Inferior parietal cortex (tissue), 1 donor: ENCODE results near the gene CYP2S1.
A peak's percentile ranks its signal among the peaks of the same experiment; 100 is the strongest.
"Not testable (repeated sequence)": the region's sequence is repeated elsewhere in the genome, so short reads cannot be mapped to it uniquely, and the experiment has no call there.

ENCODE experiments used
- DNase-seq: peaks from one replicate; pipeline ENCODE4 v3.0.0-alpha.2; 2016; ENCODE audit errors: extremely low spot score

CYP2S1 gene, protein sequence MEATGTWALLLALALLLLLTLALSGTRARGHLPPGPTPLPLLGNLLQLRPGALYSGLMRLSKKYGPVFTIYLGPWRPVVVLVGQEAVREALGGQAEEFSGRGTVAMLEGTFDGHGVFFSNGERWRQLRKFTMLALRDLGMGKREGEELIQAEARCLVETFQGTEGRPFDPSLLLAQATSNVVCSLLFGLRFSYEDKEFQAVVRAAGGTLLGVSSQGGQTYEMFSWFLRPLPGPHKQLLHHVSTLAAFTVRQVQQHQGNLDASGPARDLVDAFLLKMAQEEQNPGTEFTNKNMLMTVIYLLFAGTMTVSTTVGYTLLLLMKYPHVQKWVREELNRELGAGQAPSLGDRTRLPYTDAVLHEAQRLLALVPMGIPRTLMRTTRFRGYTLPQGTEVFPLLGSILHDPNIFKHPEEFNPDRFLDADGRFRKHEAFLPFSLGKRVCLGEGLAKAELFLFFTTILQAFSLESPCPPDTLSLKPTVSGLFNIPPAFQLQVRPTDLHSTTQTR

DNA sequence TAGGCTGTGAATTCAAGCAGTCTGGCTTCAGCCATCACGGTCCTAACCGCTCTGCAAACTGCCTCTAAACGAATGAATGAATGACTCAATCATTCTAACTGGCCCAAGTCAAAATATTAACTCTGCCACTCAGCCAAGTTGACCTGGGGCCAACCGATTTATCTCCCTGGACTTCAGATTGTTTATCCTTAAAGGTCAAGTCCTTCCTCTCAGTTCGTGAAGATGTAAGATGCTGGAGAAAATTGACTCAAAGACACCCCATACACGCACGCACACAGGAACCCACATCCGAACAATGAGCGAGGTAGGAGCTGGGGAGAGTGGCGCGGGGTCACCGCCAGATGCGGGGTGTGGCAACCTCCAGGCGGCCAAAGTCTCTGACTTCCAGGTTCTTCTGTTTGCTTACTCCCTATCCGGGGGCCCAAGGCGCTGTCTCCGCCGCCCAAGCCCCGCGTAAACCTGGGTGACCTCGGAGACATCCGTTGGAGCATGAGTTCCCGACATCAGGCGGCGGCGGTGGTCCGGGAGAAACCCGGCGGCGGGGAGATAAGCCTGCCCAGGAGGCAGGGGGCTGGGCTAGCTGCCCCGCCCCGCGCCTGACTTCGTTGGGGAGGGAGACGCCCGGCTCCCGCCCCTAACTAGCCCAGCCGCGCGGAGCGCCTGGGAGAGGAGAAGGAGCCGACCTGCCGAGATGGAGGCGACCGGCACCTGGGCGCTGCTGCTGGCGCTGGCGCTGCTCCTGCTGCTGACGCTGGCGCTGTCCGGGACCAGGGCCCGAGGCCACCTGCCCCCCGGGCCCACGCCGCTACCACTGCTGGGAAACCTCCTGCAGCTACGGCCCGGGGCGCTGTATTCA lies at the start of gene CYP2S1:
CYP2S1 (plus strand) TSS at position 646 of the 856 bp plus-strand sequence; CDS start at position 692, 46 bp downstream.
- no peak for DNase-seq

DNA sequence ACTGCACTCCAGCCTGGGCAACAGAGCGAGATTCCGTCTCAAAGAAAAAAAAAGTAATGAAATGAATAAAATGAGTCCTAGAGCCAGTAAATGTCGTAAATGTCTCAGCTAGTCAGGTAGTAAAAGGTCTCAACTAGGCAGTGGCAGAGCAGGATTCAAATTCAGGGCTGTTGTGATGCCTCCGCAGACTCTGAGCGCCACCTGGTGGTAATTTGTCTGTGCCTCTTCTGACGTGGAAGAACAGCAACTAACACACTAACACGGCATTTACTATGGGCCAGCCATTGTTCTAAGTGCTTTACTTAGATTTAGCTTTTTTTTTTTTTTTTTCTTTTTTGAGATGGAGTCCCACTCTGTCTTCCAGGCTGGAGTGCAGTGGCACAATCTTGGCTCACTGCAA lies 48.6 kb upstream of the CYP2S1 start:
- DNase-seq: peak; percentile 74

DNA sequence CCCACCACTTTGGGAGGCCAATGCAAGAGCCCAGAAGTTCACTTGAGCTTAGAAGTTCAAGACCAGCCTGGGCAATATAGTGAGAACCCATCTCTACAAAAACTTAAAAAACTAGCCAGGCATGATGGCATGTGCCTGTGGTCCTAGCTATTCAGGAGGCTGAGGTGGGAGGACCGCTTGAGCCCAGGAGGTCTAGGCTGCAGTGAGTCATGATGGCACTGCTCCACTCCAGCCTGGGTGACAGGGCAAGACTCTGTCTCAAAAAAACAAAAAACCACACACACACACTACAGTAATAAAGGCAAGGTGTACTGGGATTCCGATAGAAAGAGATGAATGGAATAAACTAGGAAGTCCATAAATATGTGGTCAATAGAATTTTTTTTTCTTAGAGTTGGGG lies 43.2 kb upstream of the CYP2S1 start:
- no peak for DNase-seq

DNA sequence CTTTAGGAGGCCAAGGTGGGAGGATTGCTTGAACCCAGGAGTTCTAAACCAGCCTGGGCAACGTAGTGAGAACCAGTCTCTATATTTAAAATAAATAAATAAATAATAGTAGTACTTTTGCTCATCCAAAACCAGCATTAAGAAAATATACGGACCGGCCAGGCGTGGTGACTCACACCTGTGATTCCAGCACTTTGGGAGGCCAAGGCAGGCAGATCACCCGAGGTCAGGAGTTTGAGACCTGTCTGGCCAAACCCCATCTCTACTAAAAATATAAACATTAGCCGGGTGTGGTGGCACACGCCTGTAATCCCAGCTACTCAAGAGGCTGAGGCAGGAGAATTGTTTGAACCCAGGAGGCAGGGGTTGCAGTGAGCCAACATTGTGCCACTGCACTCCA lies 42.0 kb upstream of the CYP2S1 start:
- DNase-seq: not testable (repeated sequence)

DNA sequence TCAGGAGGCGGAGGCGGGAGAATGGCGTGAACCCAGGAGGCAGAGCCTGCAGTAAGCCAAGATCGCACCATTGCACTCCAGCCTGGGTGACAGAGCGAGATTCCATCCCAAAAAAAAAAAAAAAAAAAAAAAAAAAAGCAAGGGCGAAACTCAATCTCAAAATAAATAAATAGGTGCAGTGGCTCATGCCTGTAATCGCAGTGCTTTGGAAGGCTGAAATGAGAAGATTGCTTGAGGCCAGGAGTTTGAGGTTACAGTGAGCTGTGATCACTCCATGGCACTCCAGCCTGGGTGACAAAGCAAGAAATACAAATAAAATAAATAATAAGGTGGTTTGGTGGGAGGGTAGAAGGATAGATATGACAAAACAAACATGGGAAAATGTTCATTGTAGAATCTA lies 39.0 kb upstream of the CYP2S1 start:
- DNase-seq: no peak

DNA sequence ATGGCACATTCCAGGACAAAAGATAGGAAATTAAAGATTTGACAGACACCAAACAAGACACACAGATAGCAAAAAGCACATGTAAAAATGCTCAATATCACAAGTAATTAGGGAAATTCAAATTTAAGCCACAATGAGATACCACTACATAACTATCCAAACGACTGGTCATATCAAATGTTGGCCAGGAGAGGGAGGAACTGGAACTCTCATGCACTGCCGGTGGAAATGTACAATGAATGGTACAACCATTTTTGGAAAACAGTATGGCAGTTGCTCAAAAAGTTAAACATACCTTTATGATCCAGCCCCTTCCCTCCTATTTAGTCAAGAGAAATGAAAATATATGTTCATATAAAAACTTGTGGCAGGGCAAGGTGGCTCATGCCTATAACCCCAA lies 36.8 kb upstream of the CYP2S1 start:
- no peak for DNase-seq

DNA sequence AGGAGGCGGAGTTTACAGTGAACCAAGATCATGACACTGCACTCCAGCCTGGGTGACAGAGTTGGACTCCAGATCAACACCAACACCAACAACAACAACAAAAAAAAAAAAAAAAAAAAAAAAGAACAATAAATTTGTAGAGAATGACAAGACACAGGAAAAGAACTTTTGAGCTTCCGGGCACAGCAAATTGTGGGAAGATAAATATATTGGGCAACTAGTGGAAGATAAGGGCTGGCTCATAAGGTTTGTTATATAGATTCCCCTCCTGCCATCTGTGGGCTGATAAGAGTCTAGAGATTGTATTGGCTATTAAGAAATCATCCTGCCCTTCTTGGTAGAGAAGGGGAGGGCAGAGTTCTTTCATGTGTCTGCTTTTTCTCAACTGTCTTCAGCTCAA lies 33.1 kb upstream of the CYP2S1 start:
- DNase-seq: no peak

DNA sequence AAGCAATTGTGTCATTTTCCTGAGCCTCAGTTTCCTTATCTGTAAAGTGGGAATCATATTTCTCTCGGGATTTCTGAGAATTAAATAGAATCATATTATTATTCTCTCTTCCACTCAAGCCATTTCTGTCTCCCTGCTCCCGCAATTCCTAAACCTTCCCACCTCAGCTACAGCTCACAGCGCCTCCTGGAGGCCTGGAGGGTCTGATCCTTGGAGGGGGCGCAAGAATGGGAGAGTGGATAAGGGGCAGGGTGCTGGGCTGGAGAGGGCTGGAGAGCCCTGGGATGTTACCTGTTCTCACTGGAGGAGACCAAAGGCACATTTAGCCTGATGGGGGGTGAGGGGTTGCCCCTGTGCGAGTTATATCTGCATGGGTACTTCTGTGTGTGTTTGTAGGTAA lies 31.1 kb upstream of the CYP2S1 start:
- DNase-seq: no peak

DNA sequence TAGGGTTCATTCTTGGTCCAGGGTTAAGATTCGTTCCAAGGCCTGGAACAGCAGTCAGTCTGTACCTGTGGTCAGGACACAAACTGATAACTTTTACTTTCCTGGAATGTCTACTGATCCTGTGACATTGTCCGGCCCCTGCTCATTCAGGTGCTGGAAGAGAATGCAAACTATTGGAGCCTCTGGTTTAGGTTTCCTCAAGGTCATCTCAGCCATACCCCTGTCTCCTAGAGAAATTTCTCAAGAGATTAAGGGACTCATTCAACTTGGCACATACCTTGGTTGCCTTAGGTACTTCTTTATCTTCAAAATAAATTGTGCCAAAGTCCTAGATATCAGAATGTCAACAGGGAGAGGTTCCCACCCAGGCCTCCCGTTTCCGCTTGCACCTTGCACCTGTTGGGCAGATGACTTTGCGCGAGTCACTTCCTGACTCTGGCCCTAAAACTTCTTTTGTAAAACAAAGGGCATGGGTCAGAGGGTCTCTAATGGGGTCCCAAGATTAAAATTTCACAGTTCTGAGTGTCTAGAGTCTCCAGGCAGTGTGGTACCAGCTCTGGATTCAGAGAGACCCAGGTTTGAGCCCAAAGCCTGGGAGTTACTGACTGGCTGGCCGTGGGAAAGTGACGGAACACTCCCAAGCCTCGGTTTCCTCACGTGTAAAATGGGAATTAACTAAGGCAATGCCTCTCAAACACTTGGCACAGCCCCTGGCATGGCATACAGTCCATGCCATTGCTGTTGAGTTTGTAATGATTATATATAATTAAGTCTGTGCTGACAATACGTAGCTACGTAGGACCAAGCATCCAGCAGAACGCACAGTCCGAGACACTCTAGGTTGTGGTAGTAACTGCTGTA lies 25.8 kb upstream of the CYP2S1 start:
- DNase-seq: no peak

DNA sequence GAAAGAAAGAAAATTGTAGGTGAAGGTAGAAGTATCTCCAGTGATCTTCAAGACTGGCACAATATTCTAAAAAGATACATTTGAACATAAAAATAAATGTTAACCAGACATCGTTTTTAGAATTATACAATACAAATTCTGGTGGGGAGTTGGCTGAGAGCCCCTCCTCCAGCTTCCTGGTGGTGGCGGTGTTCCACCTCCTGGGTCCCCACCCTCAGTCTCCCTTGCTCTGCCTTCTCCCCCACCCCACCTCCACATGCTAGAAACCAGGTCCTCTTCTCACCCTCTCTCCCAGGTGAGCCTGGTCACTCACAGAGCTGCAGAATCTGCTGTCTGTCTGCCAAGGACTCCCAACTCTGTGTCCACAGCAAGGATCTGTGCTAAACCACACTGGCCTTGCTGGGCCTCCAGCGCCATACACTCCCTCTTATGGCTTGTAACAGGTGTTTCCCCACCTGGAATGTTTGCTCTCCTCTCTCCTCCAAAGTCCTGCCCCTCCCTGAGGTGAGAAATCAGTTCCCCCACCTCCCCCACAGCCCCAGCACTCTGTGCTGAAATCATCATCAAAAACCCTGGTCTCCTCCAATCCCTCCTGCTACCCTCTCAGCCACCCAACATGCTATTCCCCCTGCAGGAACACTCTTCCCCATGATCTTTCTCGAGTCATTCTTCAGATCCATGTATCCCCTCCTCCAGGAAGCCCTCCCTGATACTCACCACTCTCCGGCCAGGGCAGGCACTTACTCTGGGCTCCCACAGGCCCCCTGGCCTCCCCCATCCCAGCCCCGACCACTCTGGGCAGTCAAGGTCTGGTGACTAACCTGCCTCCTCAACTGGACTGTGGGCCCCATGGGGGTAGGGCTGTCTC lies 20.5 kb upstream of the CYP2S1 start:
- DNase-seq: no peak

DNA sequence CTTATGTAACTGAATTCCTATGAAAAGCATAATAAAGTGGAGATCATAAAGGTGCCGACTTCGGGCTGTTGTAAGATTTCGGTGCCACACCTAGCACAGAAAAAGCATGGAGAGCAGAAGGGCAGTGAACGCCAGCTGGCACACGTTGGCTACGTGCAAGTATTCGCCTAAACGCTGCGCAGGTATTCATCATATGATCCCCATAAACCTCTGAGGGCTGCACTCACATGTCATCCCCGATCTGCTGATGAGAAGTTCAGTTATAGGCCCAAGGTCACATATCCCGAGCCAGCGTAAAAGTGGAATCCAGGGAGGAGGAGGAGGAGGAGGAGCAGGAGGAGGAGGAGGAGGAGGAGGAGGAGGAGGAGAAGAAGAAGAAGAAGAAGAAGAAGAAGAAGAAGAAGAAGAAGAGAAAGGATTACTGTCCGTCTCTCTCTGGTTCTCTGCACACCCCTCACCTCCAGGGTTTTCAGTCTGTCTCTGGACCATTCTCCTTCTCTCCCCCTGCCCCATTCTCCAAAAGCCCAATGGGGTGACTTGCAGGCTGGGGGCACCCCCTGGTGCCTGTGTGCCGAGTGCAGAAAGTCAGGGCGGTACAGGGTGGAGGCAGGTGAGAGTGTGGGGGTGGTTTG lies 18.6 kb upstream of the CYP2S1 start:
- DNase-seq: no peak

DNA sequence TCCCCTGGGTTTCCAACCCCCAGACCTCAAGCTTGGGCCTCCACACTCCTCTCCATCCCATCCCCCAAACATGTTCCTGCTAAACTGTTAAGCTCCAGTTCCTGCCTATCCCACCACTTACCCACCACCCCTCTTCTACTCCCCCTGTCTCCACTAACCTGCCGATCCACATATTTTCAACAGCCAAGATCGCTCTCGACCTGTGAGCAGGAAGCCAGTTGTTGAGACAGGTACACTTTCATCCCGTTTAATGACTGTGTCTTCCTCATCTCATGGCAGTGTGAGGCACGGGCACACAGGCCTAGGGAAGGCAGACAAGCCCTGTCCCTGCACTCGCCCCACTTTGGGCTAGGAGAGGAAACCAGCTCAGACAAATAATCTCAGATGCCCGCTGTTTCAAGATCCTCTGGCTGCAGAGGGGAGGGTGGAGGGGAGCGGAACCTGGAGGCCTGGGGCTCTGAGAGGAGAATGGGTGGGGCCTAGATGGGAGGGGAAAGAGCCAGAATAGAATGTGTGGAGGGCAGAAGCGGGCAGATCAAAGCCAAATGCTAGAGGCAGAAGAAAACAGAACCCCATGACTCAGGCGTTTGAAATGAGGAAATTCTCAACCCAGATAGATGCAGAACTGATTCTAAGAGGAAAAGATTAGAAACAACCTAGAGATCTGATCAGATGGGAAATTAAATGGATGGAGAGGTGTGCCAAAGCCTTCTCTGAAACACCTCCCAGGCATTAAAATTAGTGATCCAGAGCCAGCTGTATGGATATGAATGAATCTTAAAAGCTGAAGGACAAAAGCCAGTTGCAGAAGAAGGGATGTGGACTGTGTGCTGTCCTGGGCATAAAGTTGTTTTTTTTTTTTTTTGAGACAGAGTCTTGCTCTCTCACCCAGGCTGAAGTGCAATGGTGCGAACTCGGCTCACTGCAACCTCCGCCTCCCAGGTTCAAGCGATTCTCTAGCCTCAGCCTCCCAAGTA lies 16.9 kb upstream of the CYP2S1 start:
- DNase-seq: no peak

DNA sequence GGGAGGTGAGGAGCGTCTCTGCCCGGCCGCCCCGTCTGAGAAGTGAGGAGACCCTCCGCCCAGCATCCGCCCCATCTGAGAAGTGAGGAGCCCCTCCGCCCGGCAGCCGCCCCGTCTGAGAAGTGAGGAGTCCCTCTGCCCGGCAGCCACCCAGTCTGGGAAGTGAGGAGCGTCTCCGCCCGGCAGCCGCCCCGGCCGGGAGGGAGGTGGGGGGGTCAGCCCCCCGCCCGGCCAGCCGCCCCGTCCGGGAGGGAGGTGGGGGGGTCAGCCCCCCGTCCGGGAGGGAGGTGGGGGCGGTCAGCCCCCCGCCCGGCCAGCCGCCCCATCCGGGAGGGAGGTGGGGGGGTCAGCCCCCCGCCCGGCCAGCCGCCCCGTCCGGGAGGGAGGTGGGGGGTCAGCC lies 12.8 kb upstream of the CYP2S1 start:
- DNase-seq: not testable (repeated sequence)

DNA sequence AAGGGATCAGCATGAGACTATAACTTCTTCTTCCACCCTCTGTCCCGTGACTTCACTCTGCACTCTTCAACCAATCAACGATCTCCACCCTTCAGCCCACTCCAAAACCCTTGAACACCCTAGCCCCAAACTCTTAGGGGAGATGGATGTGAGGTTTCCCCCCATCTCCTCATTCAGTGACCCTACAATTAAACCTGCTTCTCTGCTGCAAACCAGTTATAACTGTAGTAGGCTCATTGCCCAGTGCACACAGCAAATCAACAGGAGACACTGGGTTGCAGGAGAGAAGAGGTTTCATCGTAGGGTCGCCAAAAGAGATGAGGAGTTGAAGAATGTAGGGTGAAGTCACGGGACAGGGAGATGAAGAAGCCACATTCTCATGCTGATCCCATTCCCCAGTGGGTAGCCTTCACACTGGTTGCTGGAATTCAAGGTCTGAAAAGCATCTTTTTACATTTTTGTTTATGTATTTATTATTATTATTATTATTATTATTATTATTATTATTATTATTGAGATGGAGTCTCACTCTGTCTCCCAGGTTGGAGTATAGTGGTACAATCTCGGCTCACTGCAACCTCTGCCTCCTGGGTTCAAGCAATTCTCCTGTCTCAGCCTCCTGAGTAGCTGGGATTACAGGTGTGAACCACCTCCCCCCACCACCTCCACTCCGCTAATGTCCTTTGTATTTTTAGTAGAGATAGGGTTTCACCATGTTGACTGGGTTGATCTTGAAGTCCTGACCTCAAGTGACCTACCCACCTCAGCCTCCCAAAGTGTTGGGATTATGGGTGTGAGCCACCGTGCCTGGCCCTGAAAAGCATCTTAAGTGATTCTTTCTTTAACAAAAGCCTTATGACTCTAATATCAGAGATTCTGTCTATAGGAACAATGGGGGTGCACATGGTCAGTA lies 5.8 kb upstream of the CYP2S1 start:
- no peak for DNase-seq

DNA sequence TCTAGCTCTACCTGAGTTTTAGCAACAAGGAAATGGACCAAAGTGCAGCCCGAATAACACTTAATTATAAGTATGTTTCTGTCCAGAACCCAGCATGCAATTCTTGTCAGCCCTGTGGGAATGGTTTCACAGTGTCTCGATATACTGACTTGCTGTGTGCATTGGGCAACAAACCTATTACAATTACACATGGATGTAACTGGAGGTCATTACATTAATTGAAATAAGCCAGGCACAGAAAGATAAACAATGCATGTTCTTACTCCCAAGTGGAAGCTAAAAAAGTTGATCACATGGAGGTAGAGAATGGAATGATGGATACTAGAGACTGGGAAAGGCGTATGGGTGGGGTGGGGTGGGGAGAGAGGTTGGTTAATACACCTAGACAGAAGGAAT lies 5.1 kb upstream of the CYP2S1 start:
- no peak for DNase-seq

DNA sequence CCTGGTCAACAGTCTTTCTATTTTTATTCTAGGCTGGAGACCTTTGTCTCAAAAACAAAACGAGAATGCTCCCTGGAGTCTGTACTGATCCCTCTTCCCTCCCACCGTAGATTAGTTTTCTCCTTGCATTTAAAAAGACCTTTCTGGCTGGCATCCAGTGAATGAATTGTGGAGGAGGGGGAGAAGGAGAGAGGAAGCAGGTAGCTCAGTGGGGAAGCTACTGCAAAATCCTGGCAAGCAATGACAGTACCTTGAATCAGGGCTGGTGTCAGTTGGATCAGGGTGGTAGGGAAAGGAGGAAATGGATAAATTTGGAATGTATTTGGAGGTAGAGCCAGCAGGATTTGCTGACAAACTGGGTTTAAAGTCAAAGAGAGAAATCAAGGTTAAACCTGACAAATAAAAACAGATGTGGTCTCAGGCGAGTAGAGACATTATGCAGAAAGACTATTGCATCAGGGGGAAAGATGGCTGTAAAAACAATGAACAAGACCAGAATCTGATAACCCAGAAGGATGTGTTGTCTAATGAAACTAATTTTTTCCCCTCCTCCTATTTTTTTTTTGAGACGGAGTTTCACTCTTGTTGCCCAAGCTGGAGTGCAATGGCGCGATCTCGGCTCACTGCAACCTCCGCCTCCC lies 3.5 kb upstream of the CYP2S1 start:
- no peak for DNase-seq

DNA sequence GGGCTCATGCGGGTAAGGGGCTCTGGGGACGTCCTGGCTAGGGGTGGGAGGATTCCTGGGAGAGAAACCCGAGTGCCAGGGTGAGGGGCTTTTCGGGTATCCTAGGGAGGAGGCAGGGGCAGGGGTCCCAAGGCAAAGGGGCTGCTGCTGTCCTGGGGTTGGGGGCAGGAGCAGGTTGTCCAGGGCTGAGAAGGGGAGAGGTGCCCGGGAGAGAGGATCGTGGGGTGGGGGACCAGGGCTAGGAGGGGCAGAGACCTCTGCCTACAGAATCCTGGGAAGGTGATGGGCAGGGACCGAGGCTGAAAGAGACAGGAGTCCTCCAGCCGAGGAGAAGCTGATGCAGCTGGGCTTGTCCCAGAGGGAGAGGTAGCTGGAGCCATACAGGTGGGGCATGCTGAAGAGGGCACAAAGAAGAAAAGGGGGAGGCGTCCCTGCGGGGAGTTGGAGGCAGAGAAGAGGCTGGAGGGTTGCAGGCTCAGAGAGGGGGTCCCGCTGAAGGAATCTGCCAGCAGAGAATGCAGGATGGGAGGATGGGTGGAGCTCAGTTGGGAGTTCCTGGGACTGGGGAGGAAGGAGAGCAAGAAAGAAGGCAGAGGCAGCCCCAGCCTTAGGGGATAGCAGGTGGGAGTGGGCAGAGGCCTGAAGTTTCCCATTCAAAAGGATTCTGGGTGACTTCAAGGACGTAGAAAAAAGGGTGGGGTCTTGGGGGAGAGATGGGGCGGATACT lies 574 bp downstream of the CYP2S1 start:
- no peak for DNase-seq
